Measurements from ENCODE around the gene APOL3. TPM values are rescaled to one million over a fixed set of nuclear protein-coding genes. Genes with fewer than 3 reads are reported as not detected.
A peak's percentile ranks its signal among the peaks of the same experiment; 100 is the strongest.

Gene APOL3
- total RNA-seq, 1 donor, result 17.4 TPM

DNA sequence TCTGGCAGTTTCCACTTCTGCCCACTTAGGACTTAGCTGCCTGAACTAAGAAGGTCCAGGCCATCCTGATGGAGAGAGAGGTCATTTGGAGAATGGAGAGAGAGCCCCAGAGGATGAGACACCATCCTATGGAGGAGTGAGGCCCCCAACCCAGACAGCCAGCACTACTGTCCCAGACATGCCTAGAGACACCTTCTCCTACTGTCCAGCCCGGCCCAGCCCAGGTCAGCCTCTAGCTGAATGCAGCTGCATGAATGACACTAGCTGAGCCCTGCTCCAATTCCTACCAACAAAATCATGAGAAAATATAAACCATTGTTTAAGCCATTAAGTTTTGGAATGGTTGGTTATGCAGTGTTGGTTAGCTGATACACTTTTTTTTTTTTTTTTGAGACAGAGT, 47.4 kb downstream of the APOL3 start:
- no peak for DNase-seq (ENCODE audit: low read depth)
- TF ChIP-seq, protein P1, sequence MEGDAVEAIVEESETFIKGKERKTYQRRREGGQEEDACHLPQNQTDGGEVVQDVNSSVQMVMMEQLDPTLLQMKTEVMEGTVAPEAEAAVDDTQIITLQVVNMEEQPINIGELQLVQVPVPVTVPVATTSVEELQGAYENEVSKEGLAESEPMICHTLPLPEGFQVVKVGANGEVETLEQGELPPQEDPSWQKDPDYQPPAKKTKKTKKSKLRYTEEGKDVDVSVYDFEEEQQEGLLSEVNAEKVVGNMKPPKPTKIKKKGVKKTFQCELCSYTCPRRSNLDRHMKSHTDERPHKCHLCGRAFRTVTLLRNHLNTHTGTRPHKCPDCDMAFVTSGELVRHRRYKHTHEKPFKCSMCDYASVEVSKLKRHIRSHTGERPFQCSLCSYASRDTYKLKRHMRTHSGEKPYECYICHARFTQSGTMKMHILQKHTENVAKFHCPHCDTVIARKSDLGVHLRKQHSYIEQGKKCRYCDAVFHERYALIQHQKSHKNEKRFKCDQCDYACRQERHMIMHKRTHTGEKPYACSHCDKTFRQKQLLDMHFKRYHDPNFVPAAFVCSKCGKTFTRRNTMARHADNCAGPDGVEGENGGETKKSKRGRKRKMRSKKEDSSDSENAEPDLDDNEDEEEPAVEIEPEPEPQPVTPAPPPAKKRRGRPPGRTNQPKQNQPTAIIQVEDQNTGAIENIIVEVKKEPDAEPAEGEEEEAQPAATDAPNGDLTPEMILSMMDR (IDR thresholded peaks at IDR 0.05; ENCODE audit: insufficient read depth, low read length), result no peak

DNA sequence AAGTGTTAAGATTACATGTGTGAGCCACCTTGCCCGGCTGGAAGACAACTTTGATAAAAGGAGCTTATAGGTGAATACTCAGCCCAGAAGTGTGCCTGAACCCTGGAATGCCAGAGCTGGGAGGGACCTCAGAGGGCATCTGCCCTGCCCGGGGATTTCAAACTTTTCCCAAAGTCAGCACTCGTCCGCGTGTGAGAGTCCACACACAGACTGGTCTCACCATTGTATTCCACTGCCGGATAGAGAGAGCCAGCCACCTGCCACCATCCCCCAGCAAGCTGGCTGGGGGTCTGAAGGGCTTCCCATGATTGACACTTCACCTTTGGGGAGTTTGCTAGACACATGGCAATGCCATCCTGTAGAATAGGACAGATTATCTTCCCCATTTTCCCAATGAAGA, 49.2 kb downstream of the APOL3 start:
- no peak overlapping the region for H3K4me3 ChIP-seq (ENCODE audit: low read depth, low read length)
- DNase-seq (ENCODE audit: low read depth), result no peak
- TF ChIP-seq, protein P1 (IDR thresholded peaks at IDR 0.05; ENCODE audit: insufficient read depth, low read length), result no peak

More for the DNA sequence above, 47.4 kb downstream of the APOL3 start:
- no peak overlapping the region for H3K4me3 ChIP-seq (ENCODE audit: low read depth, low read length)

- DNase-seq (ENCODE audit: low read depth), result peak; percentile 35
- H3K4me3 ChIP-seq (ENCODE audit: low read depth, low read length), result no peak overlapping the region
- TF ChIP-seq, protein P1 (IDR thresholded peaks at IDR 0.05; ENCODE audit: insufficient read depth, low read length), result no peak
These were observed 50.2 kb downstream of the APOL3 start for GRCh38 chr22:36110306-36110881.

GRCh38 chr22:36107436-36107835, 53.1 kb downstream of the APOL3 start:
- H3K4me3 ChIP-seq (ENCODE audit: low read depth, low read length), result no peak overlapping the region
- TF ChIP-seq, protein P1 (IDR thresholded peaks at IDR 0.05; ENCODE audit: insufficient read depth, low read length), result no peak
- DNase-seq (ENCODE audit: low read depth), result no peak

GRCh38 chr22:36106910-36107309, 53.6 kb downstream of the APOL3 start:
- TF ChIP-seq, protein P1 (IDR thresholded peaks at IDR 0.05; ENCODE audit: insufficient read depth, low read length), result no peak
- DNase-seq (ENCODE audit: low read depth), result no peak
- no peak overlapping the region for H3K4me3 ChIP-seq (ENCODE audit: low read depth, low read length)

- TF ChIP-seq, protein P1 (IDR thresholded peaks at IDR 0.05; ENCODE audit: insufficient read depth, low read length), result no peak
- no peak for DNase-seq (ENCODE audit: low read depth)
These were observed 55.6 kb downstream of the APOL3 start for GRCh38 chr22:36104988-36105387.

GRCh38 chr22:36104435-36104834, 56.1 kb downstream of the APOL3 start:
- no peak overlapping the region for H3K4me3 ChIP-seq (ENCODE audit: low read depth, low read length)
- DNase-seq (ENCODE audit: low read depth), result no peak
- TF ChIP-seq, protein P1 (IDR thresholded peaks at IDR 0.05; ENCODE audit: insufficient read depth, low read length), result peak; percentile 3

More at GRCh38 chr22:36104988-36105387, 55.6 kb downstream of the APOL3 start:
- no peak overlapping the region for H3K4me3 ChIP-seq (ENCODE audit: low read depth, low read length)
